HG02885 (cell line): Measurements from ENCODE around the gene CBY1.

Source experiments
- ATAC-seq: cut with Tn5 transposase; IDR thresholded peaks from one replicate; pipeline ENCODE4 v1.9.1; 2021; ENCODE audit warnings: mild to moderate bottlenecking; ENCODE audit not compliant: unreplicated experiment, poor library complexity

Gene CBY1

DNA sequence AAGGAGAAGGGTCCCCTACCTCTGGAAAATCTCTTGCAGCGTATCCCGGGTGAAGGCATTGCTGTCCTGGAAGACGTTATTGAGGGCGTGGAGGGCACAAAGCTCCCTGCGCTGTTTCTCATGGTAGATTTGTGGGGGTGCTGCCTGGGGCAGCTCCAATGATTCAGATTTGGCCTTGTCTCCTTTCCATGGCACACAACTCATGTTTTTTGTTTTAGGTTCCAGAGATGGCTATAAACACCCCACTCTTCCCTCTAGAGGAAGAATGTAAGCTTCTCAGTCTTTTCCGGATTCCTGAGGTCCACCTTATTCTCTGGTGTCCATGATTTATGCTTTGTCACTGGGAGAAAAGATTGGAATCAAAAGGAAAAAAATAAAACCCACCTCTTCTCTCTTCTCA is 43.3 kb downstream of the CBY1 start:
- ATAC-seq: no peak

DNA sequence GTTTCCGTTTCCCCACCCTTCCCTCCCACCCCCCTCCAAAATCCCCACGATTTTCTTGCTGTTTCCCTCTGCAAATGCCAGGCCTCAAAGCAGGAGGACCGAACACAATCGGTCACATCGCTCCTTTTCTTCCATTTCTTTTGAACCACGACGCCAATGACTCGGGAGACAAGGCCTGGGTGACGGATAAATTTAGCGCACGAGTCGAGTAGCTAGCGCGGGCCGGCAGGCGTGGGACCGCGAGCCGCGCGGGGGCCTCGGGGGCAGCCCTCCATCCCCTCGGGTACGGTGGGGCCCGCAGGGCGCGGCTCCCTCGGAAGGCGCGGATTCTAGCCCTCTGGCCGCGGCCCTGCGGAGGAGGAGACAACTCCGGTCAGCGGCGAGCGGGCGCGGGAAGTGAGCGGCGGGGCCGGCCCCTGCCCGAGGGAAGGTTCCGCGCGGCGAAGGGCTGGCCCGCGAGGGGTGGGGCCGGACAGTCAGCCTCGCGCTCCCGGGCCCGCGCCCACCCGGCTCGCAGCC is 43.9 kb downstream of the CBY1 start:
- no peak for ATAC-seq

DNA sequence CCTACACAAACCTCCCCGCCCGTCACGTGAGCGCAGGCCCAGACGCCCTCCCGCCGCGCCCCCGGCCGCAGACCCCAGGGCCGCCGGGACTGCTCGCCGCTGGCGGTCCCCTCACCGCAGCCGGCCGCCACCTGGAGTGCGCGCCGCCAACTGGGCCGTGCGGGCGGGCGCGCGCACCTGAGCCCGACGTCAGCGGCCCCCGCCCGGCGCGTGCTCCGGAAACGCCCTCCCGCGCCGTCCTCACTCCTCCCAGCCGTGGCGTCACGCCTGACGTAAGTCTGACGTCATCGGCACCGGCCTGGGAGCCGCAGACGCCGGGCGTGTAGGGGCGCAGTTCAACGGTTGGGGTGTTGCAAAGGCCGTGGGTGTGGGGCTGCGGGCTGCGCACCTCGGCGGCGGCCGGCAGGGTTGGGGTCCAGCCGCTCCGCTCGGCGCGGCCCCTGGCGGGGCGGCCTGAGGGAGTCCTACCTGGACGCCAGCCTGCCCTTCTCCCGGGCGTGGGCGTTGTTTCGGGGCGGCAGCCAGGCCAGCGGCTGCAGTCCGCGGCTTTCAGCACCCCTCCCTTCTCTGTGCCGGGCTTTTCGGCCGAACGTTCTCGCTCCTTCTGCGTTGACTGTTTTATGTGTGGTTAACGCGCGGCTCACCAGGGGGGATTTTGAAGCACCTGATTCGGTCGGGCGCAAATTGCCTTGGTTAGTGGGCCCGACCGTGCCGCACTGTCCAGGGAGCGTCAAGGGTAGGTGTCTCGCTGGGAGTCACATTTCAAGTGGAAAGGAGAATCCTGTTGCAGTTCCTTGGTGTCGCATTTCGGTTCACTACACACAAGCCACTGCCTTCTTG is 44.6 kb downstream of the CBY1 start, which contains the start of gene JOSD1:
JOSD1 (minus strand) TSS at position 155 of the 840 bp plus-strand sequence. CDS start 956 bp downstream, outside the sequence.
- ATAC-seq: peak; percentile 42

DNA sequence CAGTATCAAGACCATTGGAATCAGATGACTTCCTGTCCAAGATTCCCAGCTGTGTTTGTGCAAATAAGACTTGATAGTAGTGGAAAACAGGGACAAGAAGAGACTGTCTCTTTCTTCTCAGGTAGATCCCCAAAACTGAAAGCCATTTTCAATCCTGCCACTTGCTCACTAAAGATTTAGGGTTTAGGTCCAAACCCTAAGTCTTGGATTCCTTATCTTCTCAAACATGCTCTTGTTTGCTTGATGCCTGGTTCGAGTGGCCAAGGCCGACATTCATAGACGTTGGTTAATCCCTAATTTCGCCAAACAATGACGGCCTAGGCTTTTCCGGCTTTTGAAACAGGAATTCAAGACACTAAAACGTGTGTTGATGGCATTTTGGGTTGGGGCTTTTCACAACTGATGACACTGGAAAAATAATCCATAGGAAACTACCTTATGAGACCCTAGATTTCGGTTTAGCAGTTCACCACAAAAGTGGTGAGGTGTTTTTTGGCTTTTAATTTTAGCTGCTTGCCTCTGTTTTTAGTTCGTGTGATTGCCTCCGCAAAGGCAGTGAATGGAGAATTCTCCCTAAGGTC is 48.3 kb downstream of the CBY1 start:
- no peak for ATAC-seq

DNA sequence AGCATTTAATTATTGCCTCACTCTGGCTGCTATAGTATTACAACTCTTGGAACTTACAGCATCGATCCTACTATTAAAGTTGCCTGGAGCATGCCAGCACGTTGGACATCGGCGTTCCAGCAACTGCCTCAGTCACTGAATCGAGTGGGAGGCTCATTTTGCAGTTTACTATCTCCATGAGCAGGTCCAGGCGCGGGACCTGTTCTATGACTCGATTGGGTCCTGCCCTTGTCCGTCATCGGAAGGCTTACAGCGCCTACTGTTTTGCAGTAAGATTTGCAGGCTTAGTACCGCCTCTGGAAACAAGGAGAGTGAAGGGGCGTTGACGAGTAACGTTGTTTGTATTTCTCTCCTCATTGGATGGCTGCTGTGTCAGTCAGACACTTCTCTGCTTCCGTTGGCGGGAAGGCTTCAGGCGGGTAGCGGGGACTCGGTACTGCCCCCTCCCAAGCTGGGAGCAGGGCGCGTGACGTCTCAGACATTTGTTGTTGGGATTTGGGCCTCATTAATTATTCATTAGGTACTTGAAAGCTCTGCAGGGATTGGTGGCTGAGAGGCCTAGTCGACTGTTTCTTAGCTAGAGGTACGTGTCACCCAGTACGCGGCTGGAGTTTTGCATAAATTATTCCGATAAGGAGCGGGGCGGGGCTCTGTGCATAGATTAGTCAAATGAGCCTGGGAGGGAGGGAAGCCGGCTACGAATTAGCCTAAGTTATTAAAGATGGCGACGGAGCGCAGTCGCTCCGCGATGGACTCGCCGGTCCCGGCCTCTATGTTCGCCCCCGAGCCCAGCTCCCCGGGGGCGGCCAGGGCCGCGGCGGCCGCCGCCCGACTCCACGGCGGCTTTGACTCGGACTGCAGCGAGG is 49.0 kb downstream of the CBY1 start, which contains the start of gene GTPBP1:
GTPBP1 (plus strand) TSS at position 710 of the 866 bp plus-strand sequence; CDS start at position 722, 12 bp downstream.
- peak; percentile 74 for ATAC-seq

DNA sequence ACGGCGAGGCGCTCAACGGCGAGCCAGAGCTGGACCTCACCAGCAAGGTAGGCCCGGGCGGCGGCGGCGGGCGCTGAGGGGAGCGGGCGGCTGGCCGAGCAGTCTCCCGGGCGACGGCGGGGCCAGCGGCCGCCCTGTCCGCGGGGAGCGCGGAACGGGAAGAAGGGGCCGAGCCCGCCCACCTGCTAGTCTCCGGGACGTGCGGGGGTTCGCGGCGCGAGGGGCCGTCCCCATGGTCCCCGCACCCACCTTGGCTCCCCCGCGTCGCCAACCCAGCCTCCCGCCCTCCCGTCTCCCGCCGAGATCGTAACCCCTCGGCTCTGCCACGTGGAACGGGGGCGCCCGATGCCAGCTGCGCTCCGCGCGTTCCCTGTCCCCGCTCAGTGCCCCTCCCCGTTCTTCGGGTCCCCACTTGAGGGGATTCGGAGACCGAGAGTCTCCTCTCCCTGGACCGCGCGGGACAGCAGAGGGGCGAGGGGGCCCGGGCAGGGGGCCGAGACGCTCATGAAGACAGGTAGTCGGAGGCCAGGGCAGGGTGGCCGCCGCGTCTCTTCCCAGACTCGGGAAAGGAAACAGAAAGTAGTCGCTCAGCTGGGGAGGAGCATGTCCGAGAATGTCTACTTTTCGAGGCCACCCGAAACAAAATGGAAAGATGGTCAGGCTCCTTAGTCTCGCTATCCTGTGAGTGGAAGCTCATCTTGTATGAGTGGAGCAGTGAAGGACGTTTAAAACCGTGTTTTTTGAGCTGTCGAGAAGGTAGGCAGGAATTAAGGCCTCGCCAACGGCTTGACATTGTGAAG is 49.9 kb downstream of the CBY1 start:
- no peak for ATAC-seq

DNA sequence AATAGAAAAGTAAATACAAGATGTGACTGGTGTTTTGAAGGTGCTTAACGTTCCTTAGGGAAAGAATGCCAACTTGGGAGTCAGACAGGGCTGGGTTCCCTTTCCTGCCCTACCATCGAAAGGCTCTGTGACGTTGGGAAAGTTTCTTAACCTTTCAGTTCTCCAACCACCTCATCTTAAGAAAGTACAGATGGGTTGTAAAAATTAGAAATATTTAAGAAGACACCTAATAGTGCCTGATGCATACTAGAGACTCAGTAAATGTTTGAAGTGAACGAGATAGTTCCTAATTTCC is 50.4 kb downstream of the CBY1 start:
- ATAC-seq: no peak

DNA sequence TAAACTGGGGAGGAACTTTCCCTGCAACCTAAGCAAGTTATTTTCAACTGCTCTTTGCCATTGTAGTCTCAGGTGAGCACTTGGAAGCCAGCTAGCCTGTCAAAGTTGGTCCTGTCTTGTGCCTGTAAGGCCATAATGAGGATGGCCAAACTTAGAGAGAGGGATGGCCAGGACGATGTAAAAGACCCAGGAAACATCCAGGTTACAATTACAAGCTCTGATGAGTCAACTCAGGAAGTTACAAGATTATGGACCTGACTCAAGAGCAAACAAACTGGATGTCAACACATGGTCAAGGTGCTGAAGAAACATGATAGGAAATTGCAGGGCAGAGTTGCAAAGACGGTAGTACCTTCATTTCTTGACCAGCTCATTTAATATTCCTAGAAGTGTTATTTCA is 50.9 kb downstream of the CBY1 start:
- no peak for ATAC-seq

DNA sequence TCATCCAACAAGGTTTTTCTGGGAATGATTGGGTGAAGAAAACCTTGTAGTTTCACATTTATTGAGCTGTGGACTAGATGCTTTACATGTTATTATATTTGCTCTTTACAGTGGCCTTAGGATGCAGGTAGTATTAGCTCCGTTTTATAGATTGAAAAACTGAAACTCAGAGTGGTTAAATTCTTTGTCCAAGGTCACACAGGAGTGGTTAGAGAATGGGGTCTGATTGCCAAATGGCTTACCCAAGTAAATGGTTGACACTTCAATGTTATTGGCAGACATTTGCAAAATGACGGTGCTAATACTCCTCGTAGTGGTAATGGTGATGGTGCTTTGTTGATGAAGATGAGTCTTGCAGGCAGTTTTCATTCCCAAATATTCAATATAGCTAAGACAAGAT is 51.5 kb downstream of the CBY1 start:
- ATAC-seq: no peak

DNA sequence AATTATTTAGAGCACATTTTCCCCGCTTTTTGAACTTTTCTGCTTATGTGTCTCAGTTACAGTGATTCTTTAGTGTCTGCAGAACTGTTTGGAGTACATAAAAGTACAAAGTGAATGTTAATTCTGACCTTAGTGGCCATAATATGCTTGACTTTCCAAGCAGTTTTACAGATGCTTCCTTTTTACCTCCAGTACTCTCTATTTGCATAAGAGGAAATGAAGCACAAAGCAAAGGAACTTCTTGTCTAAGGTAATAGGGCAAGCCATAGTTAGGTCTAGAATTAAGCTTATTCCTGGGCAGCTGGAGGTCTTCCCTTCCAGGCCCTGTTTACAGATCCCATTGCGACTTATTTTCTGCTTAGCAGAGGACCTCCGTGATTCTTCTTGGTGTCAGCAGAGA is 52.9 kb downstream of the CBY1 start:
- no peak for ATAC-seq

DNA sequence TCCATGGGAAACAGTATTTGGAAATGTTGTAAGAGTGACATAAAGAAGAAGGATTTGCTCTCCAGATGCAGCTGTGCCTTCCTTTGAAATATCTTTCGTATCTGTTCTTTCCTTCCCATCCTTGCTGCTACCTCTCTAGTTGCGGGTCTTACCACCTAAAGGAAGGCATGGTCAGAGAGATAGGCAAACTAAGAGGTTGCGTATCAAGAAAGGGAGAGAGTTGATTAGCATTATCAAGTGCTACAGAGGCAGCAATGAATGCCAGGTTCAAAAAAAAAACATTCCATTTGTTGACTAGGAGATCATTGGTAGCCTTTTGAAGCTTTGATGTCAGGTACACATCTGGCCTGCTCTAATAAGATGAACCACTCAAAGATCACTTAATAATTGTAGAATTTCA is 53.9 kb downstream of the CBY1 start:
- ATAC-seq: no peak

DNA sequence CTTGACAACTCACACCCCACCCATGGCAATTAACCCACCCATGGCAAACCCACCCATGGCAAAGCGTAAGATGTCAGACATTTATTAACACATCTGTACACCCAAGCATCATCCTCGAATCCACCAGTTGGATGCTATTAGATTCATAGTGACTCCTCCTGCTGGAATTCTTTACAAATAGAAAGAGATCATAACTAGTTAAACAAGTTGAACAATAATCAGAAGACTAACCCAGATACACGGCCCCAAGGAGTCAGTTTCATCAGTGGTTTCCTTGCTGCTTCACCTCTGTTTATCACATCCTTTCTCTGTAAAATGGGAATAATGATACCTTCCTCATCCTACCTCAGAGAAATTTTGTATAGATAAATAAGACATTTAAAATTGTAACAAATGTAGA is 54.4 kb downstream of the CBY1 start:
- ATAC-seq: no peak

DNA sequence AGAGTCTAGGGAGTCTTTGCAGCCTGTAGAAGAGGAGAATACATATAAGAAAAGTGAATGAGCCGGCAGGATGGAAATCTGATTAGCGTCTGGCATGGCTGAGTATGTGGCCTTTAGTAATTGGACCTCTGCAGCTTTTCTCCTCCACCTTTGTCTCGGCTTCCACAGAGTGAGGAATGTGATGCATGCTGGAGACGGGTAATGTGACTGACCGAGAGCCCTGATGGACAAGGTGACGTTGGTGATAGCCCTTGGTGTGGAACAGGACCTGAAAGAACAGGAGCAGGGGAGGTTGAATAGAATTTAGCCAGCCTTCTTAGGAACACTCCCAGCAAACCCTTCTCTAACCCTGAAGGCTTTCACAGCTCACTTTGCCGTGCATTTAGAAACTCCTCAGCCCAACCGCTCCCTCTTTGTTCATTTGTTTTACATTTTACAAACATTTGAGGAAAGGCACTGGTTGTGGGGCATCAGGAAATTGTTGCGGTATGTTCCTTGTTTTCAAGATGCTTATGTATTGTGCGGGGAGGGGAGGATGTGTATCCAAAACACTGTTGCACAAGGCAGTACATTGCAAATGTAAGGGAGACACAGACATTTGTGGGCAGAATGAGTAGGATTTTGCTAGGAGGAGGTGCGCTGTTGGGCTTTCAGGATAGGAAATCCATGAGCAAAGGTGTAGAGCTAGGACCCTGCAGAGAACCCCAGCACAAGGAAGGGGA is 56.2 kb downstream of the CBY1 start:
- no peak for ATAC-seq

DNA sequence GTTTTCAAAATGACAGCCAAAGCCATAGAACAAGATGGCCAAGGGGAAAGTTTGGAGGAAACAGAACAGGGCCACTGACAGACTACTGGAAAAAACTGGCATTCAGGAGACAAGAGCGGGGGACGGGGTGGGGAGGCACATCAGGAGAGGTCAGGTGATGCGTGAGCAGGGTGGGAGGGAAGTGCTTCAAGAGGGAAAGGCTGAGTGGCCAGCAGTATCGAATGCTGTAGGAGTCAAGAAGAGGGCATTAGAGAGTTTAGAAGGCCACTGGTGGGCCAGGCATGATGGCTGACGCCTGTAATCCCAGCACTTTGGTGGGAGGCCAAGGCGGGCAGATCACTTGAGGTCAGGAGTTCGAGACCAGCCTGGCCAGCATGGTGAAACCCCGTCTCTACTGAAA is 57.5 kb downstream of the CBY1 start:
- ATAC-seq: no peak

DNA sequence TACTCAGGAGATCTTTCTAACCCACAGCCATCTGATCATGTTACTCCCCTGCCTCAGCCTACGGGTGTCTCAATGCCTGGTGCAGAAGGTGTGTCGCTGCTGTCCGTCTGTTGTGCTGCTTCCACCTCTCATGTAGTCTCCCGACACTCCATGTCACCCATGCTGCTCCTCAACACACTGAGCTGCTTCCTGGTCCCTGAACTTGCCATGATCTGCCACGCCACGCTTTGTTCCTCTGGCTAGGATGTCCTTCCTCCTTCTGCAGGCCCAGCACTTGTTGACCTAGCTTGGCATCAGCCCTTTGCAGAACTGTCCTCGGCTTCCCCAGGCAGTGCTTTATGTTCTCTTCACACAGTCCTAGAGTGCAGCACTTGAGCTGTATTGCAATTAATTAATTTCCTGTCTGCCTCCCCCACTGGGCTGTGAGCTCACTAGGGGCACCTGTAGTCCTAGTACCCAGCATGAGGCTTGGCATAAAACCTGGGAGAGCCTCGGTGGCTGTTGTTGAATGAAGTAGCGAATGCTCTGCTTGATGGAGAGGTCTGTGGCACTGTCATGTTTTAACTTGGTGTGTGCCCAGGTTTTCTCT is 58.8 kb downstream of the CBY1 start:
- ATAC-seq: no peak

DNA sequence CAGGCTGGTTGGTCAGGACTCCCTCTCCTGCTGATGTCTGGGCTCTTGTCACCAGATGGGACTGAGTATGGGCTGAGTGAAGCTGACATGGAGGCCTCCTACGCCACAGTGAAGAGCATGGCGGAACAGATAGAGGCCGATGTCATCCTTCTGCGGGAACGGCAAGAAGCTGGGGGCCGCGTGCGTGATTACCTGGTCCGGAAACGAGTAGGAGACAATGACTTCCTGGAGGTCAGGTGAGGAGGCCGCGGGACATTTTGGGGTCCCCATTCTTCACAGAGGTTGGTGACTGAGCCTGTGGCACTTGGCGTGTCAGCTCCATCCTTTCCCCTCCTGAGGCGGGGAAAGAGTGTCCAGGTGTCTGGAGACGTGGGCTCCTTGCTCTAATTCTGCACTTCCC is 59.4 kb downstream of the CBY1 start:
- no peak for ATAC-seq

DNA sequence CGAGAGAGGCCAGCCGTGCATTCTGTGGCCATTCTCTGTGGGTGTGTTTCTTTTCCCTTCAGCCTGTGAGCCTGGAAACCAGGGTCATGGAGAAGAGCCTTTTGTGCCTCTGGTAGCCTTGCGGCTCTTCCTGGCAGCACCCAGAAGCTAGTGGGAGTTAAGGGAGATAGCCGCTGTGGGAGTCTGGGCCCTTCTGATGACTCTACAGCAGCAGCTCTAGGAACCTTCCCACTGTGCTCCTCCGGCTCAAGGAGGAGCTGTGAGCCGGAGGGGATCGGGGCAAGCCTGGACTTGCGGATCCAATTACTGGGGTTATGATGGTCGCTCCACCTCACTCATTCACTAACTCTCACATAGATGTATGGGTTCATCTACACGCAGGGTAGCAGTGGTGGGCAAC is 59.8 kb downstream of the CBY1 start:
- ATAC-seq: no peak

DNA sequence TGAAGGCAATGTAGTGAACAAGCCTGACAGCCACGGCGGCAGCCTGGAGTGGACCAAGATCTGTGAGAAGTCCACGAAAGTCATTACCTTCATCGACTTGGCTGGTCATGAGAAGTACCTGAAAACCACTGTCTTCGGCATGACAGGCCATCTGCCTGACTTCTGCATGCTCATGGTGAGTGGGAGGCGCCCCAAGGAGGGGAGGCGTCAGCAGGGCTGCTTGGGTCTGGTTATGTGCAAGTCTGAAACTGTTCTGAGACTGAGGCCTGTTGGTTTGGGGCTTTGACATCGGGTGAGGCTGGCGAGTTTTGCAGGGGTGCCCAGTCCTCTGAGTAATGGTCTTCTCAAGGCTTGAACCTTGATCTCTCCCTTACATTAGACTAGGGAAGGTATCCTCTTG is 60.4 kb downstream of the CBY1 start:
- no peak for ATAC-seq

DNA sequence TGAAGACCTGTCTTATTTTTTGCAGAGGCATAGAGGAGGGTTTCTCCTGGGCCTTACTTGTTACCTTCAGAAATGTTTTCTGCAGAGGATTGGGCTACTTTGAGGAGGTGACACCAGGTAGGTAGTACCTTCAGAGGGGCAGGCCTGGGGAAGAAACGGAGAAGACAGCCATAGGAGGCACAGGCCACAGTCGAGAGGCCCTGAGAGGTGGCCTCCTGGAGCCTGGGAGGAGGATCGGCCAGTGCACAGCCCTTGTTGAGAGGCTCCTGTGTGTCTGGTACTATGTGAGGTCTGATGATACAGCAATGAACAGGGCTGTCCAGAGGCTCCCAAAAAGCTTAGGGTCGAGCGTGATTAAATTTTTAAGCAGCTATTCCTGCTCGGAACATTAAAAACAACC is 60.8 kb downstream of the CBY1 start:
- ATAC-seq: no peak
